ENCODE results near the gene MPZ. TPM values are rescaled to one million over a fixed set of nuclear protein-coding genes. Genes with fewer than 3 reads are reported as not detected.
A peak's percentile ranks its signal among the peaks of the same experiment; 100 is the strongest.

The MPZ gene
- total and polyA plus RNA-seq, 10 of the 15 experiments (the other 5 are each of a cell fraction or from before 2014, with no cell fraction given), result 0.09 to 6.9 (median 4.7) TPM

- TF ChIP-seq TAF1 (IDR thresholded peaks at IDR 0.05; ENCODE audit: borderline replicate concordance, low read depth, low read length), result no peak
- TF ChIP-seq BRCA1 (IDR thresholded peaks at IDR 0.05; ENCODE audit: low read depth, low read length), result no peak
- TF ChIP-seq ESRRA (IDR thresholded peaks at IDR 0.05; ENCODE audit: low read length), result no peak
- peak; percentile 38; the same call in 1 of the 2 replicates for TF ChIP-seq RAD21 (IDR thresholded peaks at IDR 0.05; ENCODE audit: insufficient read depth, low read depth, low read length)
- no peak for TF ChIP-seq BCLAF1 (IDR thresholded peaks at IDR 0.05)
- no peak for TF ChIP-seq RFX5 (IDR thresholded peaks at IDR 0.05; ENCODE audit: low read depth, low read length)
- no peak for TF ChIP-seq CHD4 (IDR thresholded peaks at IDR 0.05)
- 0 out of 2 replicates have a peak, but pooled peaks have one; percentile 28 for TF ChIP-seq HCFC1 (IDR thresholded peaks at IDR 0.05; ENCODE audit: low read length)
- TF ChIP-seq RELA (IDR thresholded peaks at IDR 0.05; ENCODE audit: borderline replicate concordance, partially characterized antibody), result no peak
- no peak for TF ChIP-seq SIX5 (IDR thresholded peaks at IDR 0.05; ENCODE audit: low read depth, low read length, severe bottlenecking)
- no peak for TF ChIP-seq HDAC6 (IDR thresholded peaks at IDR 0.05; ENCODE audit: unreplicated experiment)
- TF ChIP-seq SMC3 (IDR thresholded peaks at IDR 0.05; ENCODE audit: borderline replicate concordance, low read length), result no peak
- no peak for TF ChIP-seq E2F4 (IDR thresholded peaks at IDR 0.05; ENCODE audit: low read depth, low read length)
- TF ChIP-seq ZBTB11 (CRISPR knock-in tag; IDR thresholded peaks at IDR 0.05), result no peak
- no peak for TF ChIP-seq MYC (IDR thresholded peaks at IDR 0.05; ENCODE audit: insufficient read depth, insufficient read length, insufficient replicate concordance, low read length, severe bottlenecking)
- TF ChIP-seq ZBTB40 (IDR thresholded peaks at IDR 0.05; ENCODE audit: borderline replicate concordance), result peak; percentile 61; the same call in 1 of the 2 replicates
- TF ChIP-seq CHD2 (IDR thresholded peaks at IDR 0.05; ENCODE audit: borderline replicate concordance, low read depth, low read length), result 0 out of 2 replicates have a peak, but pooled peaks have one; percentile 16
- TF ChIP-seq KDM1A (IDR thresholded peaks at IDR 0.05; ENCODE audit: borderline replicate concordance), result no peak
- no peak for TF ChIP-seq SMARCA5 (IDR thresholded peaks at IDR 0.05)
These were observed 3.8 kb downstream of the MPZ start (continued) for GRCh38 chr1:161305867-161306519.
